NB4 (cell line): ENCODE data around the gene ACOT2.

Experiments used
- CTCF ChIP-seq: IDR thresholded peaks from one replicate; pipeline ENCODE4 v1.5.1; 2012; ENCODE audit warnings: low read depth, low read length
- MAX ChIP-seq: IDR thresholded peaks from 2 replicates; pipeline ENCODE4 v1.6.1; 2011; ENCODE audit warnings: low read depth, low read length
- MYC ChIP-seq: IDR thresholded peaks from 2 replicates; pipeline ENCODE4 v1.6.1; 2011; ENCODE audit warnings: low read depth, low read length
- POLR2A ChIP-seq: IDR thresholded peaks from 2 replicates; pipeline ENCODE4 v1.6.1; 2011; ENCODE audit warnings: mild to moderate bottlenecking; ENCODE audit not compliant: insufficient read length; ENCODE audit errors: extremely low read depth

- TF ChIP-seq CTCF (no peak), MYC (no peak), POLR2A (no peak), MAX (no peak)
These were observed 25.5 kb downstream of the ACOT2 start for GRCh38 chr14:73594491-73594890.
